ENCODE results near the gene SYCE3.

GRCh38 chr22:50561401-50562358 is 1.0 kb downstream of the SYCE3 start:
- no peak for TF ChIP-seq CTCF (IDR thresholded peaks at IDR 0.05; ENCODE audit: low read length)
- TF ChIP-seq EZH2 (optimal IDR thresholded peaks at IDR 0.05; ENCODE audit: low read depth, low read length), result no peak
- TF ChIP-seq EZH2phosphoT487 (IDR thresholded peaks at IDR 0.05; ENCODE audit: low read length), result no peak

Measured in MM.1S (cell line).